NCI-H345 treated with DMSO at 0.1 percent for 48 hours (cell line): Measurements from ENCODE around the gene ARHGAP15.
"Not testable (repeated sequence)": the region's sequence is repeated elsewhere in the genome, so short reads cannot be mapped to it uniquely, and the experiment has no call there.

ENCODE experiments used
- DNase-seq: peaks from one replicate; lab custom pipeline; 2025; ENCODE audit not compliant: unreplicated experiment; lab: John Stamatoyannopoulos, UW

Gene ARHGAP15

DNA sequence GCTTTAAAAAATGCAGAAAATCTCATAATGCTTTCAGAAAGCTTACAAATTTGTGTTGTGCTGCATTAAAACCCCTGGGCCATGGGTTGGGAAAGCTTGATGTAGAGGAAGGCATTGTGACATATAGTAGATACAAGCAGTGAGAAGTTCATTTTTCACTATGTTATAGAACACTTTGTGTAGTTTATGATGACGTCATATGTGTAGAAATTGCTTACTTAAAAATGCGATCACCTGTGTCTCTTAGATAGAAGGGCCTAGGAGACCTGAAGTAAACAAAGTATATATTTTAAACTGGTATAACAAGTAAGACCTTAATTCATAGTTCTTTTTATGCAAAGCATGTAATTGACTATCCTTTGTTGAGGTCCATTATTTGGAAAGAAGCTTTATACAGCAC, 393.5 kb downstream of the ARHGAP15 start:
- DNase-seq = no peak

DNA sequence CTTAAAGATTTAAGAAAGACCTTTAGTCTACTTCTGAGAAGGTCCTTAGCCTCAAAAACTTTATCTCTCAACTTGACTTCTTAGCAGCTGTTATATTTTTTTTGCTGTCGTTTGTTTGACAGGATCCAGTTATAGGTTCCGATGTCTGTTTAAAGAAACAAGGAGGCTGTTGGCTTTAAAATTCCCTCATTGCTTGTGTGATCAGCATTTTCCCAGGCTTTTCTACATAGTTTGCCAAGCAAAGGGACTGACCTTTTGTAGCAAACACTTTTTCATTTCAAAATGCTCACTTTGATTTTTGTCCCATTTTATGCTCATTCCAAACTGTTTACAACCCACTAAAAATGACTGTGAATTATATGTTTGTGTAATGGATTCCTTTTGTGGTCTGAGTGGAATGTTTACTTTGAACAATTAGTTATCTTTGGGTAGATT, 394.9 kb downstream of the ARHGAP15 start:
- DNase-seq = no peak

- no peak for DNase-seq
These were observed 395.6 kb downstream of the ARHGAP15 start for GRCh38 chr2:143524559-143525401.

DNA sequence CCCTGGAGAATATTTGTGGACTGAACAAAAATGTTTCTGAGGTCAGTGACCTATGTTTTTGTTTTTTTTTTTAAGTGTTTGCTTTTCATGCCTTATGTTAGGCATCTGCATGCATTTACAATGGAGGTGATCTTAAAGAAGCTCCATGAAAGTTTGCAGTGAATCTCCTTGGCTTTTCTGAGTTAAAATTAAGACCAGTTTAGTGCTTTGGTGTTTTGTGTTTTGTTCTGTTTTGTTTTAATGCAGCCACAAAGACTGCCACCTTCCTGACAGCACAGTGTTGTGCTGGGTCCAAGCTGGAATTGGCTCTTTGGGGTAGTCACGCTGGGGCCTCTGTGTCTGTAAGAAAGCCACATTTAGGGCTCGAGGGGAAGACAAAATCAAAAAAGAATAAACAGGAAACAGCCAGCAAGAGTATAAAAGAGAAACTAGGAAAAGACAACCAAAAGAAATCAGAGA, 396.2 kb downstream of the ARHGAP15 start:
- no peak for DNase-seq

GRCh38 chr2:143526498-143526897, 397.3 kb downstream of the ARHGAP15 start:
- no peak for DNase-seq

DNA sequence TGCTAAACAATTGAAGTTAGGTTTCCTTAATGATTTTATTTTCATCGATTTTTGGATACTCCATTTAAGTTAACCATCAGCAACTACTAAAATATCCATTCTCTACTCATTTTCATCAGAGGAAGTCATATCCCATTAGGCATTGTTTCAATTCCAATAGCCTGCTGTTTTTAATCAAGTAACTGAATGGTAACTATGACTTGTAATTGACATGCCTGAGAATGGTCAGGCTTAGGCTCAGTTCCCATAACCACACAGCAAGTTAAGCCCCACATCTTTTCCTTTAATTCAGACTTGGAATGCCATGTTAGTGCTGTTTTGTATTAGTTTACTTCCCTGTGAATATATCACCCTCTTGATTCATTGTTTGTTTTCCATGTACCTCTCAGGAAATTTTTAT, 398.8 kb downstream of the ARHGAP15 start:
- no peak for DNase-seq

DNA sequence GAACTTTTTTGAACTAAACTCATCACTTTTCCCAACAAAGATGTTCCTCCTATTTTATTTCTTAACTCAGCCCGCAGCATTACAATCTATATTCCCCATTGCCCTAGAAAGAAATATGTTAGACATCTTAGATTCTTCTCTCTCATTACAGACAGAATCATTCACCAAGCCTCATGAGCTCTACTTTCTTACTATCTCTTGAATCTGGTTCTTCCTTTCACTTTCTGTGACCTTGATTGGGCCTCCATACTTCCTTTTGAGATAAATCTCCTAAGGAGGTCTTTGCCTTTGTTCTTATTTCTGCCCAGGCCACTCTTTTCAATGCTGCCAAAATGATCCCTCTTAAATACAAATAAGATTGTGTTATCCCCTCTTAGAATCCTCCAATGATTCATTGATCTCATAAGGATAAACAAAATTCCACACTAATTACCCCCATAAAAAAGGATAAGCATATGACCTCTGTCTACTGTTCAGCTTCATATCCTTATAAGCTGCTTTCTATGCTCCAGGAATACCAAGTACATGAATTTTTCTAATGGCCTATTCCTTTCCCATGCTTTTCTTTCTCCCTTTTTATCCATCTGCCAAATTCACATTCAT, 400.0 kb downstream of the ARHGAP15 start:
- no peak for DNase-seq

- no peak for DNase-seq
These were observed 401.5 kb downstream of the ARHGAP15 start for GRCh38 chr2:143530758-143531157.

- no peak for DNase-seq
These were observed 402.8 kb downstream of the ARHGAP15 start for GRCh38 chr2:143532061-143532460.

DNA sequence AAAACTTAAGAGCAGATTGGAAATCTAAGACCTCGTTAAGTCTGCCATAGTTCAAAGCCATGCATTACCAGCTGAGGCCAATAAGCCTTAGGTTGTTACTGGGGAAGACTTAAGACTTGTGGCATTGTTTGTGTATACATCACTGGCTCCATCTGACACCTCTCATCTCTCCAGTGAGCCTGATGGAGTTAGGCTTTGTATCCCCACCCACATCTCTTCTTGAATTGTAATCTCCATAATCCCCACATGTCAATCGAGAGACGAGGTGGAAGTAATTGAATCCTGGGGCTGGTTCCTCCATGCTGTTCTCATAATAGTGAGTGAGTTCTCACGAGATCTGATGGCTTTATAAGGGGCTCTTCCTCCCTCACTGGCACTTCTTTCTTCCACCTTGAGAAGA, 404.6 kb downstream of the ARHGAP15 start:
- DNase-seq = no peak

- no peak for DNase-seq
These were observed 406.6 kb downstream of the ARHGAP15 start for GRCh38 chr2:143535802-143536201.

DNA sequence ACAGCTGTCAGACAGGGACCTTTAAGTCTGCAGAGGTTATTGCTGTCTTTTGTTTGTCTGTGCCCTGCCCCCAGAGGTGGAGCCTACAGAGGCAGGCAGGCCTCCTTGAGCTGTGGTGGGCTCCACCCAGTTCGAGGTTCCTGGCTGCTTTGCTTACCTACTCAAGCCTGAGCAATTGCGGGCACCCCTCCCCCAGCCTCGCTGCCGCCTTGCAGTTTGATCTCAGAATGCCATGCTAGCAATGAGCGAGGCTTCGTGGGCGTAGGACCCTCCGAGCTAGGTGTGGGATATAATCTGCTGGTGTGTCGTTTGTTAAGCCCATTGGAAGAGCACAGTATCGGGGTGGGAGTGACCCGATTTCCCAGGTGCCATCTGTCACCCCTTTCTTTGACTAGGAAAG, 412.7 kb downstream of the ARHGAP15 start:
- DNase-seq = not testable (repeated sequence)

GRCh38 chr2:143545059-143545948, 416.1 kb downstream of the ARHGAP15 start:
- no peak for DNase-seq

DNA sequence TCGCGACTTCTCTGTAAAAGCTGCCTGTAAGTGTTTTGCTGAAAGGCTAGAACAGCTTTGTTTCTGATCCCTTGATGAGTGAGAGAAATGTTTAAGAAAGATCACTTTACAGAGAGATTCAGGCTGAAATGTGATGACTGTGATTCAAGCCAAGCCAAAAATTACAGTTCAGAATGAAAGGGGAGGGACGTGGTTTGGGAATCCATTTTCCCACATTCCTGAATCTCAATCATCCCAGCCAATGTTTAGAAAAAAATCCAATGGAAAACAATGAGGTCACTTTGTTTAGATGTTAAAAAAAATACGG, 416.7 kb downstream of the ARHGAP15 start:
- no peak for DNase-seq

DNA sequence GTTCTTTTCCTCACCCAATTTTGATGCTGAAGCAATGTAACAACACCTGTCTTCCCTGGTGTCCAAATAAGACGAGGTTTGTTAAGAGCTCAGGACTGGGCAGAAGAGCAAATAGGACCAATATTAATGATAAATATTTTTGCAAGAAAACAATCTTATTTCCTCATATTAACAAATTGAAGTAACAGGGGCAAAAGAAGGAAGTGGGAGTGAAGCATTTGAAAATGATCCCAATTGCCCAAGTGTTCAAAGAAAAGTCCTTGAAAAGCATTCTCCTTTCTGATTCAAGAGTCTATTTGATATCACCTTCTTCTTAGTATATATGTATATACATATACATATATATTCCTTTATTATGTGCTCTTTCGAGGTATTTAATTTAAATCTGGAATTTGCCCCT, 418.8 kb downstream of the ARHGAP15 start:
- DNase-seq = no peak

DNA sequence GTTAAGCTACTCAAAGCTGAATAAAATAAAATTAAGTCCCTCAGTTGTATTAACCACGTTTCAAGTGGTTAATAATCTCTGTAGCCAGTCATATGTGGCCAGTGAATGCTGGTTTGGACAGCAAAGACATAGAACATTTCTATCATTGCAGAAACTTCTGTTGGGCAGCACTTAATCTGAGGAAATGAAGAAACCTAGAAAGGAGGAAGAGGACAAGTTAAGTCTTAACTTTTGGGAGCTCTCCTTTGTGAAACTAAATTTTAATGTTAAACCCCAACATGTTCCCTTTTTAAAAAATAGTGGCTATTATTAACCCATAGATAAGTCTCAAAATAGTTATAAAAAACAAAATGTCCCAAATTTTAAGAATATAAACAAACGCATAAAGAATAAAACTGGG, 421.3 kb downstream of the ARHGAP15 start:
- DNase-seq = no peak

DNA sequence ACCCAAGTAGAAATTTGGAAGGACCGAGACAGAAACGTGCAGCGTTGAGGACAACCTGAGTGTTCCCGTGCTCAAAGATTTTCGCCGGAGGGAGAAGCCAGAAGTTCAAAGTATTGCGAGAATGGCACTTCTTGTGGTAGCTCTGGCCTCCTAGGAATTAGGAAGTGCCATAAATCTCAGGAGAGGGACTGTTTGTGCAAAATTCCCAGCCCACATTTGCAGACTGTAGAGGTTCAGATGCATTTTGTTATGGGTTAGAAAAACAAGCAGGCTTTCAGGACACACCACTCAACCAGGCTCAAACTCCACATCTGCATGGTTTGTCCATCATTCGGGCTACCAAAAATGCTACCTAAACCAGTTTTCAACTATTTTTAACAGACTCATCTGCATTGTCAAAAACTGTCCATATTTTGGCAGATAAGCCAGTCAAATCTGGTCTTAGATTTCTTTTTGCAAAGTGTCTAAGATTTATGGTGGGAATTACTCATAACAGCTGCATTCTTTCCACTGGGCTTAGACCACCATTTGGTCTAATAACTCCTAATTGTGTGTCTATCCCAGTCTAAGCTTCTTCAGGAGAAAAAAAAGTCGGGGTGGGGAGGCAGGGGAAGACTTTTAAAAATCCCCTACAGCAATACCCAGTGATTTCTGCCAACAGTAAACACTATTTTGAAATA, 422.9 kb downstream of the ARHGAP15 start:
- DNase-seq = no peak

DNA sequence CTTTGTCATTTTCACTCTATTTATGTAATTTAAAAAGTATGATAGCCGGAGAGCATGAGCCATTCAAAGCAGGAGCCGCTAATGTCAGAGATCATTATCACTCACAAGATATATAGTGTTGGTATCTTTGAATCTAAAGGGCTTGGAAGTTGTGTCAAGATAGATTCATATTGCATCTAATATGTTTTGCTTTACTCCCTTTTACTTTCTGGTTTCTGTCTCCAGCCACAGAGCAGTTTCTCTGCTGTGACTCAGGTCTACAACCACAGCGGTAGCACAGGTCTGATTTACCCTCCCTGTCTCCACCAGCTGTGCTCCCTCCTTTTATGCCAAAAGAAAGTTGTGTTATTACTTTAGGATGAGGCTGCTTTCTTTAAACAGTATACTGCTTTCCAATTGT, 424.0 kb downstream of the ARHGAP15 start:
- no peak for DNase-seq

DNA sequence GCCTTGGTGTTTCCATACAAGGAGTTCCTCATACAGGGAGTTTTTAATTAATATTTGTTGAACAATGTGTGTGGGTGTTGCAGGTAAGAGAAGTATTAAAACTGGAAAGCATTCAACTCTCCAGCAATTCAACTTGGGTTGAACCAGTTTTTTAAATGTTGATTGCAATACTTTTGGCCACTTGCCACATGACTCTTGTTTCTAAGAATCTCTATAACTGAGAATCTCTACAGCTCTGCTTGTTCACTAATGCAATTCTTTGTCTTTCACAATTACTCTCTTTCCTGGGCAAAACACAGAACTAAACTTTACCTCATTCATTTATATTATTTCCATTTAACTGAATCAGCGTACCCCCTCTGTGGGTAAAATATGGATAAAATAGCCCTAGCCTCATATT, 429.4 kb downstream of the ARHGAP15 start:
- DNase-seq = no peak

DNA sequence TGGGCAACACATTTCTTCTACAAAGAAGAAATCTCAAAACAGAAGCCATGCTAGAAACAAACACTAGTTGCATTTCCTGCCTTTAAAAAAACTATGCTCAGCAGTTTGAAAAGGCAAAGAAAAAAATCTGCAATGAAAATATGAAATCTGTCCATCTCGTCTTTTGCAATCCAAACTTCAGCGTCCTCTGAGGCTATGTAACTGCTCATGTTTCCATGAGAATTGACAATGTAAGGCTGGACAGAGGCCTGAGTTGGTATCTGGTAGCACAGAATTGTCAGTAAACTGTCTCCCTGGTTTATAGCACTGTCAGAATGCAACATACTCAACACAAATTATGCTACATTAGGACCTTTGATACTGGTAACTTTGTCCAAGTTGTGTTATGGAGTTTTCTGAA, 429.9 kb downstream of the ARHGAP15 start:
- no peak for DNase-seq

DNA sequence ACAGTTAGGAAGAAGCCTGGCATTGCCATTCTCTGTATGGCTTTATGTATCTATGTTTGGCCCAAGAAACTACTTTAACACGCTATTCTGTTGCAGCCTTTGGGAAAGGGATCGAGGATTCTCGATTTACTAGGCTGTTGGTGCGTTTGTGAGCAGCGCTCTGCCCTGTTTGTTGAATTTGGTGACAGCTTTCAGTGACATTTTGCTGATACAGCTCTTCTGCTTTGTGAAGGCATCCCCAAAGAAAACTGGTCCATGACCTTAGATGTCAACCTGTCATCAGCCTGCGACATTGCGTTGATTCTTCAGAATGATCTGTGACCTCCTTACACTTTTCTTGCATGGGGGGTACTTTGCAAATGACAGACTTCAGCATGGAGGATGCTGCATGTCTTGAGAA, 431.5 kb downstream of the ARHGAP15 start:
- DNase-seq = no peak
